Keratinocyte (primary cell): ENCODE results near the gene TENT4B.

Experiments used
- CTCF ChIP-seq, 3 experiments: IDR thresholded peaks in 1 of 3; conservative IDR thresholded peaks in 1 of 3; optimal IDR thresholded peaks in 1 of 3; 2 replicates in 2 of 3; 3 replicates in 1 of 3; pipeline versions ENCODE3 to v1.5.1; 2011; ENCODE audit warnings: low read length in 3 of 3, mild to moderate bottlenecking in 3 of 3, moderate library complexity in 2 of 3, control low read depth in 1 of 3, inconsistent platforms in 1 of 3; ENCODE audit not compliant: insufficient read depth in 2 of 3; ENCODE audit errors: extremely low read depth in 1 of 3
- EZH2 ChIP-seq: IDR thresholded peaks from one replicate; pipeline ENCODE4 v1.6.1; 2012; ENCODE audit warnings: inconsistent platforms, mild to moderate bottlenecking, low read length, moderate library complexity

- no peak for TF ChIP-seq CTCF (optimal IDR thresholded peaks at IDR 0.05 in 1 of 3, IDR thresholded peaks at IDR 0.05 in 1 of 3, conservative IDR thresholded peaks at IDR 0.05 in 1 of 3; ENCODE audit: extremely low read depth in 1 of 3, insufficient read depth in 2 of 3, low read length in 3 of 3)
- no peak for TF ChIP-seq EZH2
Observed at GRCh38 chr16:50167556-50167955, 14.4 kb downstream of the TENT4B start.
